GM19372 (cell line): ENCODE results near the gene SNX9.

ENCODE experiments used
- ATAC-seq: cut with Tn5 transposase; IDR thresholded peaks from one replicate; pipeline ENCODE4 v1.9.1; 2021; ENCODE audit warnings: mild to moderate bottlenecking, low read depth, moderate library complexity; ENCODE audit not compliant: unreplicated experiment

SNX9 gene

DNA sequence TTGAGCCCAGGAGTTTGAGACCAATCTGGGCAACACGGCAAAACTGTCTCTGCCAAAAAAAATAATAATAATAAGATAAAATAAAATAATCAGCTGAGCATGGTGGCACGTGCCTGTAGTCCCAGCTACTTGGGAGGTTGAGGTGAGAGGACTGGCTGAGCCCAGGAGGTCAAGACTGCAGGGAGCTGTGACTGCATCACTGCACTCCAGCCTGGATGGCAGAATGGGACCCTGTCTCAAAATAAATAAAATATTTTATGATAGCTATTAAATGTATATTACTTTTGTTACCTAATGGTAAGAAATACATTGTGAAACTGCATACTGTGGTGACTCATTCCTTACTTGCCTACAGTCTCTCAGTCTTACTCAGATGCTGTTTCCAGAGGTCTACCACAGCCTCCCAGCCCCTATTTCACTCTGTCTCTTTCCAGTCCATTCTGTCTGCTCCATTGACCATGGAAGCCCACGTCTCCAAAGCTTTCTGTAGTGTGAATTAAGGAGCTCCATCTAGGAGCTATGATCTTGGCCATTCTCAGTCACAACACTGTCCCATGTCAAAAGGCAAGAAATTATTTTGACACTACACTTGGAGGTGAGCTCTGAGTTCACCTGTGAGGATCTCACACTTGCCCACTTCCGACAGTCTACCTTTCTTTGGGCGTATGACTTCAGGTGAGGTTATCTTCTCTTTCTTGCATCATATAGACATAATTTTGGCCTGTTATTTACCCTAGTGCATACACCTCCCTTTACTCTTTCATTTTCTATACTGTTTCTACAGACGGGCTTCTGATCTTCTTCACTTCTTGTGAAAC is 22.4 kb upstream of the SNX9 start:
- ATAC-seq: peak; percentile 91

DNA sequence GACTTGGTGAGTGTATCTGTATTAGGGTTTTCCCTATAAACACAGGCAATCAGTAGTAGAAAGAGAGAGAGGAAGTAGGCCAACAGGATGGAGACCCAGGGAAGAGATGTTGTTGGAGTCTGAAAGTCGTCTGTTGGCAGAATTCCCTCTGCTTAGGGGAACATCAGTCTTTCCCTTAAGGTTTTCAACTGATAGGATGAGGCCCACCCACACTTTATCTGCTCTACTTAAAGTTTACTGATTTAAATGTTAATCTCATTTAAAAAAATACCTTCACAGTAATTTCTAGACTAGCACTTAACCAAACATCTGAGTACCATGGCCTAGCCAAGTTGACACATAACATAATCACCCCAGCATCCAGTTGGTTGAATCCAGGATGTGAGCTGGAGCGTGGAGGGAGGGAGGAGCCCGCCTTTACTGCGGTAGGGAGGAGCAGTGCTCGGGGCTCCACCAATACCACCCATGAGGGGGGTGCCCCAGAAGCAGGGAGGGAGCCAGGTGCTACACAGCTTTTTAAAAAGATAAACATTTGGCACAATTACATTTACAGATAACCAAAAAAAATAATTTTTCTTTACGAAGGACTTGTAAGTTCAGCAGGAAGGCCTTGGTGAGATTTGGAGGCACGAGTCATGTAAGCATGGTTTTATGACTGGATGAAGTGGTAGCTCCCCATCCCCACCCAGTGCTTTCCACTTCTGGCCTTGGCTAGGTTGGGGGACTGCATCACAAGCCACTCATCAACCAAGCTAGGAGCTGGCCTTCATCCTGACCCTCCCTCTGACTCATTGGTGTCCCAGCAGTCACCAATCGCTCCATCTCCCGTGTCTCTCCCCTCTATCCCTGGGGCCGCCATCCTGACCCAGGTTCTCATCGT is 18.4 kb upstream of the SNX9 start:
- no peak for ATAC-seq

DNA sequence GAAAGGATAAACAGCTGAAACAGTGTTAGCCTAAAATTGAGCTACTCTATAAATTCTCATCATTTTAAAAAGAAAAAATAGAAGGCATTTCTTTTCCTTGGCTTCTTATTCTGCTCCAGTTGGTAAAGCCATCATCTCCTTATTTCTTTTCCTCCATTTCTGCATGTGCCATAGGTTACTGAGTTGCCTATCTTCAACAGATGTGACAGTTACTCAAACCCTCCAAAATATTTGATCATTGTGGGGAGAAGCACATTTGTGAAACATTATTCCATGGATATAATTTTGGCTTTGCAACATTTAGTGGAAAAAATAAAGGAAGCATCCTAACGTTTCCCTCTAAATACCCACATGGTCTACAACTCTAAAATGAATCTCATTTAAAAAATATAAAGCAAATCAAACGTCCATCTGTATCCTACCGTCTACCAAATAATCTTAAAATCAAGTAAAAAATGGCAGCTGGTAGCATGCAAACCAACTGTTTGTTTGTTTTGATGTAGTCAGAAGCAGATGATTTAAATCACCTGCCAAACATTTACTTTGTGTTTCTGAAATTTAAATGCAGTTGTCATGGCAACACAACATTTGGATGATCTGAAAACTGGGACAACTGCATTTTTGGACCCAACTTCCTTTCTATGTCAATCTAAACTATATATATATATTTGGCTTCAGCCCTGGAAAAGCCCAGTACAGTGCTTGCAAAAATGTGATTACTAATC is 16.8 kb upstream of the SNX9 start:
- no peak for ATAC-seq

DNA sequence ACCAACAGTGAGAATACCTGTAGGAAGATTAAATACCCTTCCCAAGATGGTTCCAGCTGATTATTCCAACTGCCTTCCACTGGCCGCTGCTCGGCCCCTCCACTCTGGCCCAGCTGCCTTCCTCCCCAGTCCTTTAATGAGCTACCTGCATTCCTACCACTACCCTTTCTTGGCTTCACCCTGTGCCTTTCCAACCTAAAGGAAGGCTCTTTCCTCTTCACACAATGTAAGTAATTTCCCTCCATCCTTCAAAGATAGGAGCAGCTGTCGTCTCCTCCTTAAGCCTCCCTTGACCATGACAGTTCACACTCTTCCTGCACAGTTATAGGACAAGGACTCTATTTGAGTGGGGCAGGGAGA is 16.2 kb upstream of the SNX9 start:
- ATAC-seq: no peak

DNA sequence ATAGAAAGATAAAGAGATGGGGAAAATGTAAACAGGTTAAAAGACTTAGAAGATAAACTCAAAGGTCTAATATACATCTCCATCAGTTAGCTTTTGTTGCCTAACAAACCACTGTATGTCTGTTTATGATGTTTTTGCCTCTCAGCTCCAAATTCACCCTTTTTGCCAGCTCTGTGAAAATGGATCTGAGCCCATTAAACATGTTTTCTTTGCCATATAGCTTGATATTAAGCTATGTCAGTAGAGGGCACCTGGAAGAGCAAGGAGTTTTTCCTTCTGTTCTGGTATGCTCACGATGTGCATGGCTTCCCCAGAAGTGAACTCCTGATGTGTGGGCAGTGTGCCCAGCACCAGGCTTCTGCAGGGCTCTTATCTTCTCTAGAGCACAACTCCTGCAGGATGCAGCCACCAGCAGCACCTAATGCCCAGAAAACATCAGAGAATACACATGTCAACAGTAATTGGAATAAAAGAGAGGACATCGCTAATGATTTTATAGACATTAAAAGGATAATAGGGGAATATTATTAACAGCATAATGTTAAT is 14.6 kb upstream of the SNX9 start:
- no peak for ATAC-seq

DNA sequence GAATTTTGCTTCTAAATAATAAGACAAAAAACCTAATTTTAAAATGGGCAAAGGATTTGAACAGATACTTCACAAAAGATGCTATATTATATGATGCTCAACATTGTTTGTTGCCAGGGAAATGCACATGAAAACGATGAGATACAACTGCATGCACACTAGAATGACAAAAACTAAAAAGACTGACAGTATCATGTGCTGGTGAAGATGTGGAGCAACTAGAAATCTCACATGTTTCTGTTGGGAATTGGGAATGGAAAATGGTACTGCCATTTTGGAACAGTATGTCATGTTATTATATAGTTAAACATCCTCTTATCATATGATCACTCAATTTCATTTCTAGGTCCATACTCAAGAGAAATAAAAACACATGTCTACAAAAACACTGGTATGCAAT is 13.4 kb upstream of the SNX9 start:
- no peak for ATAC-seq

DNA sequence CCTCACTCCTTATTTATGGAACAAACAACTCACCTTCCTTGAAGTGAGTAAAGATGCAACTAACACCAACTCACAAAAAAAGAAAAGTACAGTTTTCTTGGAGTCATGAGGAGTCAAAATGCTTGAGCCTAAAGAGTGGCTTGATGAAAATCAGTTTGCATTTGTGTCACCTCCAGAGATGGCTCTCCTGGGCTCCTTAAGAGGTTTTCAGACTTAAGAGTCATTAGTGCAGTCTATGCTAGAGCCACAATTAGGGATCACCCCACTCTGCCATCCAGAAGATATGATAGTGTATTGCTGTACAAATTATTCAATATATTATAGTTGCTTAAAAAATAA is 11.9 kb upstream of the SNX9 start:
- no peak for ATAC-seq

DNA sequence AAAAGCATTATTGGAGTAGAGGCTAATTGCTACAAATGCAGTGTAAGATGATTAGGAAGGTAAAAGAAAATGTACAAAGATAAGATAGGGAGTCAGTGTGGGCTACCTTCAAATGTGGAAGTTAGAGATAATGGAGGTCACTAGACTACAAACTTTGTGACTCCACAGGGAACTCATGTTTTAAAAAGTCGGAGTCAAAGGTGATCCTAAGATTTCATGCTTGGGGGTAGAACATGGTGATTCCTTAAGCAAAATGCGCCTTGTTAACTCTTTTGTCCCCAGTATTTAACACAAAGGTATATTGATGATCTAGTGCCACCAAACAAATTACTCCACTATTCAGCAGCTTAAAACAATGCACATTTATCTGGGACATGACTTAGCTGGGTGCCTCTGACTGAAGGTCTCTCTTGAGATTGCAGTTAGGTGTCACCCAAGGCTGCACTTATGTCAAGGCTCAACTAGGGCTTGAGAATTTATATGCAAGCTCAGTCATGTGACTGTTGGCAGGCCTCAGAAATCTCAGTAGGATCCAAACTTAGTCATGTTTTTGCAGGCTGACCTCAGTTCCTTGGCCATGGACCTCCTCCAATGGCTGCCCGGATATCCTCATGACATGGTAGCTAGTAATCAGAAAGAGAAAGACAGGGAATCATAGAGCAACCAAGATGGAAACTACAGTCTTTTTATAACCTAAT is 11.4 kb upstream of the SNX9 start:
- no peak for ATAC-seq

DNA sequence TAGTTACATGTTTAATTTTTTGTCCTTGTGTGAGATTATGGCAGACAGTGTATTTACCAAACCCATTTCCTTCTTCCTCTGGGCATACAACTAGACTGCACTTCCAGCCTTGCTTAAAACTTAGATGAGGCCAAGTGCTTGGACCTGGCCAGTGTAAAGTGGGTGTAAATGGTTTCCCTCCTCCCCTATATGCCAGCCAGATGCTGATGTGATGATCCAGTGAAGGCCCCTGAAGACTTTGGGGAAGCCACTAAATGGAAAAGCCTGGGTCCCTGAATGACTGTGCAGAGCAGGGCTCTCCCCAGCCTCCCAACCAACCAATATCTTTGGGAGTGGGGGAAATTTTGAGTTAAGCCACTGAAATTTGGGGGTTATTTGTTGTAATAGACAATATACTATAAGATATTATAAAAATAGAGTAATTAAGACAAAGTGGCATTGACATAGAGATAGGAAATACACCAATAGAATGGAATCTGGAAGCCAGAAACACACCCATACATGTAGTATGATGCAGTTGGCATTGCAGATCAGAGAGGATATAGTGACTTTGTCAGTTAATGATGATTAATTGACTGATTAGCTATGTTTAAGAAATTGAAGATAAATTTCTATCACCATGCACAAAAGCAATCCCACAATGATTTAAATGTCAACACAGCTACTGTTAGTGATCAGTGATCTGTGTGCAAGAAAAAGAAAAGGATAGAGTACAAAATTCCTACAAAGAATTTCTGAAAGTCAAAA is 10.4 kb upstream of the SNX9 start:
- no peak for ATAC-seq

DNA sequence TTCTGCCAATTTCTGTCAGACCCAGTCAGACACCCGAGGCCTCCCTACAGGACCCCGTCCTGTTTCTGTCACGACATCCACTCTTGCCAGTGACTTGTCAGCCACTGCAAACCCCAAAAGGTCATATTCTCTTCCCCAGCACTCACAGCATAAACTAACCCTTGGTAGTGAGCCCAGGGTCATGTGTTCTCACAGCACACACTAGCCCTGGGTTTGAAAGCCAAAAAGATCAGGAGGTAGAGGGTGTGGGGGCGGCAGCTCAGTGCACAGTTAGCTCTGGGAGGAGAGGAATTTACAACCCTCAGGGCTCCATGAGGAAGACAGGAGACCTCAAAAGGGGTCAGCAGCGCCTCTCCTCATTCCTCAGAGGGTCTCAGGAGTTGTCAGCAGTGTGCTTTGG is 9.9 kb upstream of the SNX9 start:
- ATAC-seq: no peak

DNA sequence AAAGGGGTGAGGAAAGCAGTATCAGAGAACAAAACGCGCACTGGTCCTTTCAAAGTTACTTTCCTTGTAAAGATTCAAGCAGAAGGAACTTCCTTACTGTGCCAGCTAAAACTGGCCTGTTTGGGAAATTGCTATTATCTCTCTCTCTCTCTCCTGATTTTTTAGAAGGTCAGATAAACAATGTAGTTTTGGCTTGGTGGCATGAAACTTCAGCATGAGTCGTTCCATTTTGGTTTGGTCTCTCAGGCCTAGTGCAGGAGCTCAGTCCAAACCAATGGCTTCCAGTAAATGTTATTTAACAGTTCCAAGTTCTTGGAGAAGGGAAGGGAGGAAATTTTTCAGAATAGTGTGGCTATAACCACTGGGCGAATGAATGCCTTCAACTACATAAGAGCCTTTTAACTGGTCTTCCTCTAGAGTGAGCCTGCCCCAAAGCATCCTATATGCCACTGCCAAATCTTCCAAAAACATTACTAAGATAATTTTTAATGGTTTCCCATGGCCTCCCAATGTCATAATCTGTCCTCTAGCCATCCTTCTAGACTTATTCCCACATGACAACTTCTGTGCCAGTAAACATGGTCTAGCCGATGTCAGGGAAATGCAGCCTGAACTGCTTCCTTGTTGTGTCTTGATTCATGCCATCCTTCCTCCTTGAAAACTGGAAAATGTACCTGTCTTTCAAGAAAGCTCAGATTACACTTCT is 9.1 kb upstream of the SNX9 start:
- no peak for ATAC-seq

DNA sequence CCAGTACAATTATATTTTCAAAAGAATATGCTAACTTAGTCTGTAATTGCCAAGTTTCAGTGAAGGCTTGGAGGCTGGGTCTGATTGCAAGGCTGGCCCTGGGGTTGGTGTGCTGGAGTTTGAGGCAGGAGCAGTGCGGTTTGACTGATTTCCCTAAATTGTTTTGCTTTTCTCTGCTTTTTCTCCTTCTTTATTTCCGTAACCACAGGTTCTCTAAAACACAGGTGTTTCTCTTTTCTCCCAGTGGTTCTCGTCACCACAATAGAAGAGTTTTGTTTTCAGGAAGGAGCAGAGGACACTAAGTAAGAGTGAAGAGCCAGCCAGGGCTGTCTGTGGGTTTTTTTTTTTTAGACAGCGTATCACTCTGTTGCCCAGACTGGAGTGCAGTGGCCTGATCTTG is 8.2 kb upstream of the SNX9 start:
- no peak for ATAC-seq

DNA sequence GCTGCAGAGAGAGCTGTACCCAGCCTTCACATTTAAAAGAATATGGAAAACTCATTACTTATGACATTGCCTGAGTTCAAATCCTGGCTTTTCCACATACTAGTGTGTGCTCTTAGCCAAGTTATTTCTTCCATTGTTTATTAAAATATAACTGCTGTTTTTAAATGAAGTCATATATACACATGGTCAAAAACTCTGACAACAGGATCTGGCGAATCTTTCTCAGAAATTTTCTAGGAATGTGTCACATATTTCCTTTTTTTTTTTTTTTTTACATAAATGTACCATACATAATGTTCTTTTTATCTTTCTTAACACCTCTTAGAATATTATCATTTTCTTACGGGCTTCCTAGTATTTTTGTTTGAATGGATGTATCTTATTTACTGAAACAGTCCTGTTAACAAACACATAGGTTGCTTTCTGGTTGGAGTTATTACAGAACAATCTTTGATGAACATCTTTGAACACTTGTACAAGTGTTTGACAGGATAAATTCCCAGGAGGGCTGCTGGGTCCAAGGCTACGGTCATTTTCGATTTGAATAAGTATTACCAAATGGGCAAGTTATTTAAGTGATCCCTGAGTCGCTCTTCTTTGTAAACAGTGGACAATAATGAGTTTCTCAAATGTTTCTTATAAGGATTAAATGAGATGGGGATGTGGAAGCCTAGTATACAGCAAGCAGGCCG is 1.6 kb upstream of the SNX9 start:
- no peak for ATAC-seq

DNA sequence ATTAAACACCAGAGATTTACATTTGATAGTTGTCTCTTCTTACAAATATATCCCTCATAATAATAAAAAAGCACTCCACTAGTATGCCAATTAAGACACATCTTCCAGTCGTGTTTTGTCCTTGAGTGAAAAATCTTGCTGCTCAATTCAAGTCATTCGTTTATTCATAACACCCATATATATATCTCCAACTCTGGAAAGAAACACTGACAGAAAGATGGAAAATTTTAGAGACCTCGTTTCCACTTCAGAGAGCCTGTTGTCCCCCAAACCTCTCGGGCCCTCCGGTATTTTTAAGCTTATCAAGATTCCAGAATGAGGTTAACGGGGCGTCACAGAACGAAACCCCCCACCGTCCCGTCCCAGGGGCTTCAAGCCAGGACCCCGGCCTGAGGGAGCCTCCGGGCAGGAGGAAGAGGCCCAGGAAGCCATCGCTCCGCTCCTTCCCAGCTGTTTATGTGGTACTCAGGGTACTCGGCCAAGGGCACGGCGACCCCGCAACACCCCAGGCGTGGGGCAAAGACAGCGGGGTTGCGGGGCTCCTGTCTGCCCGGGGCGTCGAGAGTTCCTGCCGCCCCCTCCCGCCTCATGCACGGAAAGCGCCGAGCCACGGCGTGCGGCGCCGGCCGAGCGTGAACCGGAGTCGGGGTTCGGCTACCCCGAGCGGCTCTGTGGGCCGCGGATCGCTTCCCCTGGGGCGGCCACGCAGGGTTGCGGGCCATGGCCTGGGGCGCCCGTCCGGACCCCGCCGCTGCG is 623 bp upstream of the SNX9 start:
- peak; percentile 13 for ATAC-seq

DNA sequence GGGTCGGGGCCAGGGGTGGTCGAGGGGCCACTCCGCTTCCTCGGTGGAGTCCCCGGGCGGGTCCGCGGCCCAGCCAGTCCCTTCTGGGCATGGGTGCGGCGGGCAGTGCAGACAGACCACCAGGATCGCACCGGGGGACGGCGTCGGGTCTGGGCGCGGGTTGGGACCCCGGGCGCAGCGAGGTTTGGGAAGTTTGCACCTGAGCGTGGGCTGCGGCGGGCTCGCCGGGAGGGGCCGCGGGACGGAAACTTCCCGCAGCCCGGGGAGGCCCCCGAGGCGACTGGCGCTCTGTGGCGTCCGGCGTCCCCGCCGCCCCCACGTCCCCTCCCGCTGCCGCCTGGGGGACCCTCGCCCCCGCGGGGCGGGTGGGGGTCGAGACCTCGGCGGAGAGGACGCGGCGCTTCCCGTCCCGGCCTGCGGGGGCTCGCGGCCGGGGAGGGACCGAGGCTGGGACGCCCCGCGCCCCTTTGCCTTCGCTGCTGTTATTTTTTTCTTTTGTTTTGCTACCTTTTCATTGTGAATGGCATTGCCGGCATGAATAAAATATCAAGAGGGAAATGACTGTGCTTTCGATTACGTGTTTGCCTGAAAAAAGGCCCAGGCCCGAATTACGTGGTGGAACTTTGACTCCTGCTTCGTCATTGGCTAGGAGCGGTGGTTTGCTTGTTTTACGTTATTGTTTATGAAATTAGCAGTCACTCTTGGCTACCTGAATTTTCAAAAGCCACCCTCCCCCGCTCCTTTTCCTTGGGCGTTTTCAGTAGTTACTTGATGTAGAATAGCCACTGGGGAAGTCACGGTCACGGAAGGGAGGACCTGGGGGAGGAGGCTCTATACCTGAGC is 703 bp downstream of the SNX9 start:
- peak; percentile 48 for ATAC-seq

DNA sequence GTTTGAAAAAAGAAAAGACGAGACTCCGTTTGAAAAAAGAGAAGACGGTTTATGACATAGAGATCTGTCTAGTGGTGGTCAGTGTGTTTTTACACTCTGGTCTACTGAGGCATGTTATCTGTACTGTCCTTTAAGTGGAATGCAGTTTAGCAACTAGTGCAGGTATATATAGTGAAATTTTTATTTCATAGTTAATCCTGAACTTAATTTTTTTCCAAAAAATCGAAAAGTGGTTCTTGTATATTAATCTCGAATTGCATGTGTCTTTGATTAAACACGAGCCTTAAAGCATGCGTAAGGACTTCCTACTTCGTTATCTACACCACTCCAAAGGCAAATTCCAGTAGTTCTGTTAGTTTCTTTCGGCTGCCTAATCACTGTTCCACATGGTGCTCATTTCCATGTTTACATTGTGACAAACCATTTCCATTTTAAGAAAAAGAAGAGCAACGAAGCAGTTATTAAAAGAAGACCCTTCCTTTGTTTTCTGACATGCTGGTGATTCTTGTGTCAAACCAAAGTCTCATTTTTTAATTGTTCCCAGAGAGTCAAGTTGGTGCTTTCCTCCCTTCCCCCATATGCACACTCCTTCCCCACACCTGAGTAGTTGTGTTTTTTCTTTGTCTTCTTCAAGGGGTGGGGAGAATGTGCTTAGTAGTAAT is 2.3 kb downstream of the SNX9 start:
- ATAC-seq: no peak
